Neuronal stem cell (in vitro differentiated cells): ENCODE results near the gene C1QL1.

Experiments used
- DNase-seq: peaks from one replicate; pipeline ENCODE4 v3.0.0-alpha.2; 2013; ENCODE audit warnings: low spot score
- H2AFZ ChIP-seq: one replicate; pipeline ENCODE4 v1.6.1; 2013; ENCODE audit warnings: mild to moderate bottlenecking, low read length, inconsistent platforms
- H2AK5ac ChIP-seq: 2 replicates; pipeline ENCODE4 v1.6.1; 2013; ENCODE audit warnings: low read depth, mild to moderate bottlenecking, inconsistent platforms, low read length, moderate library complexity, mixed read lengths
- H2BK120ac ChIP-seq: 2 replicates; pipeline ENCODE4 v1.6.1; 2013; ENCODE audit warnings: low read depth, mild to moderate bottlenecking, inconsistent platforms, low read length, moderate library complexity, mixed read lengths
- H2BK12ac ChIP-seq: one replicate; pipeline ENCODE4 v1.6.1; 2013; ENCODE audit warnings: low read length, inconsistent platforms
- H2BK15ac ChIP-seq: 2 replicates; pipeline ENCODE4 v1.6.1; 2013; ENCODE audit warnings: mild to moderate bottlenecking, low read length, inconsistent platforms, mixed read lengths
- H2BK5ac ChIP-seq: one replicate; pipeline ENCODE4 v1.6.1; 2013; ENCODE audit warnings: inconsistent platforms, mild to moderate bottlenecking, low read length, moderate library complexity
- H3K14ac ChIP-seq: one replicate; pipeline ENCODE4 v1.6.1; 2013; ENCODE audit warnings: low read length, inconsistent platforms
- H3K18ac ChIP-seq: 2 replicates; pipeline ENCODE4 v1.6.1; 2013; ENCODE audit warnings: low read length, inconsistent platforms
- H3K23ac ChIP-seq: 2 replicates; pipeline ENCODE4 v1.6.1; 2013; ENCODE audit warnings: low read depth, mild to moderate bottlenecking, mixed read lengths, low read length, inconsistent platforms; ENCODE audit not compliant: poor library complexity
- H3K27ac ChIP-seq: replicated peaks from 3 replicates; pipeline ENCODE4 v1.5.1; 2013; ENCODE audit warnings: low read length, inconsistent platforms
- H3K27me3 ChIP-seq, 3 experiments: 2 replicates each; pipeline ENCODE4 v1.6.1; 2013; ENCODE audit warnings: low read length in 3 of 3, mild to moderate bottlenecking in 2 of 3, inconsistent platforms in 1 of 3, low read depth in 1 of 3, mixed read lengths in 1 of 3, moderate library complexity in 1 of 3; ENCODE audit not compliant: control insufficient read depth in 3 of 3, insufficient read depth in 3 of 3
- H3K36me3 ChIP-seq, 2 donors: replicated peaks in 1 of 2; 2 replicates each; pipeline ENCODE4 v1.6.1; 2013; ENCODE audit warnings: low read length in 2 of 2; ENCODE audit not compliant: control insufficient read depth in 2 of 2, insufficient read depth in 2 of 2
- H3K4ac ChIP-seq: 2 replicates; pipeline ENCODE4 v1.6.1; 2013; ENCODE audit warnings: inconsistent platforms, mild to moderate bottlenecking, low read length, moderate library complexity
- H3K4me1 ChIP-seq, 2 donors: 1 replicate in 1 of 2; 2 replicates in 1 of 2; pipeline ENCODE4 v1.6.1; 2013; ENCODE audit warnings: low read length in 2 of 2, low read depth in 1 of 2; ENCODE audit not compliant: control insufficient read depth in 2 of 2, insufficient read depth in 1 of 2
- H3K4me2 ChIP-seq: one replicate; pipeline ENCODE4 v1.6.1; 2013; ENCODE audit warnings: mild to moderate bottlenecking, low read length, inconsistent platforms; ENCODE audit not compliant: insufficient read depth, poor library complexity, severe bottlenecking
- H3K4me3 ChIP-seq, 2 donors: 2 replicates each; pipeline ENCODE4 v1.5.1; 2013; ENCODE audit warnings: low read length in 2 of 2, mild to moderate bottlenecking in 2 of 2, inconsistent platforms in 1 of 2, moderate library complexity in 1 of 2
- H3K79me1 ChIP-seq: one replicate; pipeline ENCODE4 v1.6.1; 2013; ENCODE audit warnings: low read depth, mild to moderate bottlenecking, inconsistent platforms, low read length, moderate library complexity
- H3K9ac ChIP-seq: one replicate; pipeline ENCODE4 v1.6.1; 2013; ENCODE audit warnings: mild to moderate bottlenecking, low read depth, low read length, inconsistent platforms; ENCODE audit not compliant: poor library complexity
- H3K9me3 ChIP-seq, 2 donors: replicated peaks in 1 of 2; 2 replicates each; pipeline versions ENCODE3 to v1.6.1; 2013; ENCODE audit warnings: low read length in 2 of 2, mild to moderate bottlenecking in 2 of 2, inconsistent platforms in 1 of 2, low read depth in 1 of 2, mixed read lengths in 1 of 2, moderate library complexity in 1 of 2; ENCODE audit not compliant: control insufficient read depth in 2 of 2, insufficient read depth in 1 of 2
- H4K8ac ChIP-seq: one replicate; pipeline ENCODE4 v1.6.1; 2013; ENCODE audit warnings: low read depth, mild to moderate bottlenecking, inconsistent platforms, low read length, moderate library complexity
- H4K91ac ChIP-seq: one replicate; pipeline ENCODE4 v1.6.1; 2013; ENCODE audit warnings: low read length, low read depth, mild to moderate bottlenecking, inconsistent platforms; ENCODE audit not compliant: poor library complexity
- WGBS, 2 donors: extraction: QIAGEN DNeasy Blood & Tissue Kit; methylation state at CpG; one replicate each; pipeline ENCODE4 v1.1.7; 2013; ENCODE audit warnings: missing lambda C conversion rate in 2 of 2, mixed read lengths in 1 of 2; ENCODE audit not compliant: insufficient read length in 2 of 2, insufficient replicate concordance in 1 of 2; ENCODE audit errors: extremely low coverage in 2 of 2; 5-methylcytosine and 5-hydroxymethylcytosine counted together

C1QL1 gene

DNA sequence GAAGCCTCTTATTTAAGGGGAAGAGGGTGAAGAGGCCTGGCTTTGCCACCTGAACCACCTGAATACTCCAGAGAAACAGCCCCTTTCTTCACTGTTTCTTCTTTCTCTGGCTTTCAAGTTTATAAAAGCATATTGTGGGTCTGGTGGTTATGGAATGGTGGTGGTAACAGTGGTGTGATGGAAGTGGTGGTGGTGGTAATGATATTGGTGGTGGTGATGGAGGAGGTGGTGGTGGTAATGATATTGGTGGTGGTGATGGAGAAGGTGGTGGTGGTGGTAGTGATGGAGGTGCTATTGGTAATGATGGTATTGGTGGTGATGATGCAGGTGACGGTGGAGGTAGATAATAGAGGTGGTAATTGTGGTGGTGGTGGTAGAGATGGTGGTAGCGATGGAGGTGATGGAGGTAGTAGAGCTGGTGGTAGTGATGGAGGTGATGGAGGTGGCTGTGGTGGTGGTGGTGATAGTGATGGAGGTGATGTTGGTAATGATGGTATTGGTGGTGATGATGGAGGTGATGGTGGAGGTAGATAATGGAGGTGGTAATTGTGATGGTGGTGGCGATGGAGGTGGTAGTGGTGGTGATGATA is 14.1 kb upstream of the C1QL1 start:
- Histone ChIP-seq H3K4ac (no peak overlapping the region), H3K14ac (no peak overlapping the region), H3K27ac (no peak overlapping the region), H2BK15ac (no peak overlapping the region), H2BK12ac (no peak overlapping the region), H4K91ac (no peak overlapping the region), H3K4me1 (peaks cover 27 to 29% of the 10 kb centered on the region in 2 donors), H4K8ac (no peak overlapping the region), H3K36me3 (no peaks in the 10 kb centered on the region), H3K4me2 (no peak overlapping the region), H2BK5ac (no peak overlapping the region), H3K27me3 (peaks cover 0 to 25% (median 2%) of the 10 kb centered on the region in 3 experiments), H2AFZ (no peak overlapping the region), H3K79me1 (no peaks in the 10 kb centered on the region), H2BK120ac (no peak overlapping the region), H2AK5ac (no peak overlapping the region), H3K23ac (no peak overlapping the region), H3K9me3 (peaks cover 0 to 2% of the 10 kb centered on the region in 2 donors), H3K18ac (no peak overlapping the region), H3K4me3 (peak overlapping the region in 1 of 2 donors; percentile 12), H3K9ac (no peak overlapping the region)
- 100% methylated on average over 2 of the region's 3 CpGs; no CpG with 5 or more reads in 1 of the 2 donors for whole genome bisulfite sequencing, 2 donors
- DNase-seq, result no peak

DNA sequence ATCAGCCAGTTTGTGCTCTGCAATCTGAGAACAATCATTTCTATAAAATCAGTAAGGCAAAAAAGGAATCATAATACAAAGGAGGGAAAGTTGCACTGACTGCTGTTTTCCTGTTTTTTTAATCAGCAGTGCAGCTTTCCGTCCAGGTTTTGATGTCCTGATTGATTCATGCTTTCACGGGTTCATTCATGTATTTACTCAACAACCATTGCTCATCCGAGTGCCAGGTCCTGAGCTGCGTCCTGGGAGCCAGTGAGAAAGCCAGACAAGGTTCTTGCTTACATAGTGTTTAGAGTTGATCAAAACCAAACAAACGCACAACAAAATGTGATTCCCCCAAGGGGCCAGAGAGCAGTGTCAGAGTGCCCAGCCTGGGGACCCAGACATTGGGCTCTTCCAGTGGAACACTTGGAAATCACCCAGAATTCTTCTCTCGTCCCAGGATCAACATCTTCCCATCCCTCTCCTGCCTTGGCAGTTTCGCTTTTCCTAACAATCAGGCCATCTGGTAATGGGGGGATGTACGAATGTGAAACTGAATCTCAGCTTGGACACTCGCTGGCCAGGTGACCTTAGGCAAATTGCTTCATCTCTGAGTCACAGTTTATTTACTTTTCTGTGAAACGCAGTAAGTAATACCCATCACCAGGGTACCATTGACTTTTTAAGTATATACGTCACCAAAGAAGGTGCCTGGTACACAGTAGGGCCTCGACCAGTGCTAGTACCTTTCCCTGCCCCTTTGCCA is 13.3 kb upstream of the C1QL1 start:
- no peak overlapping the region for H2BK120ac ChIP-seq
- peaks cover 0 to 34% (median 2%) of the 10 kb centered on the region in 3 experiments for H3K27me3 ChIP-seq
- no peak overlapping the region for H3K4me3 ChIP-seq
- DNase-seq, result no peak
- no peak overlapping the region for H2BK15ac ChIP-seq
- no peak overlapping the region for H3K14ac ChIP-seq
- no peak overlapping the region for H2BK5ac ChIP-seq
- H4K91ac ChIP-seq, result no peak overlapping the region
- H3K18ac ChIP-seq, result no peak overlapping the region
- H3K4me1 ChIP-seq, result peaks cover 25 to 35% of the 10 kb centered on the region in 2 donors
- peaks cover 0 to 2% of the 10 kb centered on the region in 2 donors for H3K9me3 ChIP-seq
- no peak overlapping the region for H2BK12ac ChIP-seq
- no peak overlapping the region for H2AFZ ChIP-seq
- no peaks in the 10 kb centered on the region for H3K79me1 ChIP-seq
- no CpG with 5 or more reads among the region's 12 CpGs for WGBS, 2 donors
- H3K4me2 ChIP-seq, result no peak overlapping the region
- no peak overlapping the region for H3K27ac ChIP-seq
- no peak overlapping the region for H3K23ac ChIP-seq
- no peak overlapping the region for H2AK5ac ChIP-seq
- H3K36me3 ChIP-seq, result no peaks in the 10 kb centered on the region
- no peak overlapping the region for H3K9ac ChIP-seq
- no peak overlapping the region for H3K4ac ChIP-seq
- no peak overlapping the region for H4K8ac ChIP-seq

DNA sequence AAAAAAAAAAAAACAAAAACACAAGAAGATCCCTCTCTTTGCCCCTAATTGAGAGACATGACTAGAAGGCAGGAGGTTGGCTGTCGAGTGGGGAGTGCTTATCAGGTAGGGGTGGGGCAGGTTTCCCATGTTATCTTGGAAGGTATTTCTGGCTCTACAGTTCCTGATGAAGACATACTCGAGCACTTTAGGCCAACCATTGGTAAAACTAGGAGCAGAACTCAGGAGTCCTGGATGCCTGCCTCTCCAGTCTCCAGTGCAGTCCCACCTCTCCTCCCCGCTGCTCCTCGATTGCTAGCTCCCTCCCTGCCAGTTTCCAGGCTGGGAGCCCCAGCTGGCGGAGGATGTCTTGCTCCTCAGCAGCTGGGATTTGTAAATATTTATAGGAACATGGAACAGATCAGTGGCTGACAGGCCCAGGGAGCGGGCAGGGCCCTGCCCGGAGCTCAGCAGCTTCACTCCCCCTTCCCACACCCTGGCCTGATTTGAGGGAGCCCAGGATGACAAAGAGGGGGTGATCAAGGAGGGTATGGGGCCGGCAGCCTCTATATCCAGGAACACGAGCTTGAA is 11.4 kb upstream of the C1QL1 start:
- peak overlapping the region; percentile 63 for H2AK5ac ChIP-seq
- H2AFZ ChIP-seq, result peak overlapping the region; percentile 49
- no peaks in the 10 kb centered on the region for H3K36me3 ChIP-seq
- H3K18ac ChIP-seq, result peak overlapping the region; percentile 65
- H3K4ac ChIP-seq, result no peak overlapping the region
- WGBS, 2 donors, result no CpG with 5 or more reads among the region's 9 CpGs
- no peak for DNase-seq
- H3K27me3 ChIP-seq, result peaks cover 0 to 49% (median 2%) of the 10 kb centered on the region in 3 experiments
- peaks cover 25 to 39% of the 10 kb centered on the region in 2 donors for H3K4me1 ChIP-seq
- no peak overlapping the region for H3K4me3 ChIP-seq
- peak overlapping the region; percentile 65 for H2BK15ac ChIP-seq
- peak overlapping the region; percentile 42 for H2BK120ac ChIP-seq
- H3K14ac ChIP-seq, result no peak overlapping the region
- no peak overlapping the region for H3K27ac ChIP-seq
- H4K91ac ChIP-seq, result no peak overlapping the region
- no peak overlapping the region for H2BK5ac ChIP-seq
- H3K4me2 ChIP-seq, result no peak overlapping the region
- H2BK12ac ChIP-seq, result peak overlapping the region; percentile 77
- peak overlapping the region; percentile 64 for H3K9ac ChIP-seq
- H3K9me3 ChIP-seq, result peaks cover 0 to 2% of the 10 kb centered on the region in 2 donors
- H3K23ac ChIP-seq, result peak overlapping the region; percentile 49
- no peaks in the 10 kb centered on the region for H3K79me1 ChIP-seq
- no peak overlapping the region for H4K8ac ChIP-seq

DNA sequence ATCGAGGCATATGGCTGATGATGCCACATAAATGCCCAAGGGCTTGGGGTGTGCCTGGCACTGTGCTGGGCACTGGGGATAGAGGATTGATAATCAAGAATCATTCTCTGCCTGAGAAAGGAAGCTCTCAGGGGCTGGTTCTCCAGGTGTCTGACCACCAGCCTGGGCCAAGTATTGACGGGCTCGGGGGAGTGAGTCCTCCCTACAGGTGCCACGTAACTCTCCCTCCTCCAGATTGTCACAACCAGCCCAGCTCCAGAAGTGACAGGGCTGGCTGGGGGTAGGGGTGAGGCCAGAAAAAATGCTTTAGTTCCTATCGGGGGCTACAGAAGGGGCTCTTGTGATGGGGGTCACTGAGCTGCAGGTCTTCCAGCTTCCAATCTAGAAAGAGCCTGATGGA is 10.7 kb upstream of the C1QL1 start:
- no peaks in the 10 kb centered on the region for H3K36me3 ChIP-seq
- H2BK15ac ChIP-seq, result peak overlapping the region; percentile 54
- no peak overlapping the region for H2BK12ac ChIP-seq
- peaks cover 0 to 52% (median 2%) of the 10 kb centered on the region in 3 experiments for H3K27me3 ChIP-seq
- no peak overlapping the region for H3K4ac ChIP-seq
- H3K9me3 ChIP-seq, result peaks cover 0 to 2% of the 10 kb centered on the region in 2 donors
- H3K18ac ChIP-seq, result no peak overlapping the region
- H3K4me2 ChIP-seq, result no peak overlapping the region
- no peaks in the 10 kb centered on the region for H3K79me1 ChIP-seq
- DNase-seq, result no peak
- no peak overlapping the region for H3K27ac ChIP-seq
- H3K4me3 ChIP-seq, result no peak overlapping the region
- H4K91ac ChIP-seq, result no peak overlapping the region
- H3K14ac ChIP-seq, result no peak overlapping the region
- no peak overlapping the region for H3K23ac ChIP-seq
- no peak overlapping the region for H2AK5ac ChIP-seq
- H3K4me1 ChIP-seq, result peaks cover 25 to 39% of the 10 kb centered on the region in 2 donors
- no peak overlapping the region for H4K8ac ChIP-seq
- H2BK120ac ChIP-seq, result no peak overlapping the region
- H2AFZ ChIP-seq, result no peak overlapping the region
- WGBS, 2 donors, result no CpG with 5 or more reads among the region's 5 CpGs
- no peak overlapping the region for H3K9ac ChIP-seq
- no peak overlapping the region for H2BK5ac ChIP-seq
